Mesenchymal stem cell (in vitro differentiated cells and primary cell): ENCODE data around the gene APOA4.

ENCODE experiments used
- DNase-seq: peaks from one replicate; pipeline ENCODE4 v3.0.0-alpha.2; 2013
- H2AFZ ChIP-seq: one replicate; pipeline ENCODE4 v1.6.1; 2013; ENCODE audit warnings: low read depth, mild to moderate bottlenecking, control low read depth, inconsistent platforms, low read length, moderate library complexity
- H2AK5ac ChIP-seq: 2 replicates; pipeline ENCODE4 v1.6.1; 2013; ENCODE audit warnings: low read length, moderate library complexity, mild to moderate bottlenecking, inconsistent platforms; ENCODE audit not compliant: severe bottlenecking
- H2BK120ac ChIP-seq: one replicate; pipeline ENCODE4 v1.6.1; 2013; ENCODE audit warnings: low read depth, mild to moderate bottlenecking, inconsistent platforms, low read length, moderate library complexity
- H2BK12ac ChIP-seq, 2 experiments: one replicate each; pipeline ENCODE4 v1.6.1; 2013; ENCODE audit warnings: inconsistent platforms in 2 of 2, low read length in 2 of 2, mild to moderate bottlenecking in 2 of 2, moderate library complexity in 2 of 2, control low read depth in 1 of 2
- H2BK15ac ChIP-seq: one replicate; pipeline ENCODE4 v1.6.1; 2013; ENCODE audit warnings: mild to moderate bottlenecking, low read depth, inconsistent platforms; ENCODE audit not compliant: poor library complexity, severe bottlenecking
- H2BK5ac ChIP-seq: 2 replicates; pipeline ENCODE4 v1.6.1; 2013; ENCODE audit warnings: low read depth, mild to moderate bottlenecking, low read length, control low read depth, inconsistent platforms; ENCODE audit not compliant: poor library complexity, severe bottlenecking
- H3K14ac ChIP-seq, 2 experiments: one replicate each; pipeline ENCODE4 v1.6.1; 2013; ENCODE audit warnings: inconsistent platforms in 2 of 2, low read length in 2 of 2, control low read depth in 1 of 2, mild to moderate bottlenecking in 1 of 2, moderate library complexity in 1 of 2
- H3K18ac ChIP-seq, 2 experiments: one replicate each; pipeline ENCODE4 v1.6.1; 2013; ENCODE audit warnings: inconsistent platforms in 2 of 2, low read length in 2 of 2, control low read depth in 1 of 2, low read depth in 1 of 2, mild to moderate bottlenecking in 1 of 2
- H3K23ac ChIP-seq, 2 experiments: one replicate each; pipeline ENCODE4 v1.6.1; 2013; ENCODE audit warnings: inconsistent platforms in 2 of 2, low read length in 2 of 2, mild to moderate bottlenecking in 2 of 2, moderate library complexity in 2 of 2, control low read depth in 1 of 2
- H3K27ac ChIP-seq: 2 replicates; pipeline ENCODE4 v1.5.1; 2013; ENCODE audit warnings: mild to moderate bottlenecking, moderate library complexity, low read length, control low read depth, inconsistent platforms; ENCODE audit not compliant: poor library complexity, severe bottlenecking
- H3K27me3 ChIP-seq, 2 experiments: 2 replicates each; pipeline versions ENCODE4 v1.6.1 to v1.7.0; 2013; ENCODE audit warnings: low read length in 2 of 2, mild to moderate bottlenecking in 2 of 2, moderate library complexity in 2 of 2, control low read depth in 1 of 2, inconsistent platforms in 1 of 2; ENCODE audit not compliant: control insufficient read depth in 1 of 2, insufficient read depth in 1 of 2
- H3K36me3 ChIP-seq, 2 experiments: 2 replicates each; pipeline versions ENCODE4 v1.6.1 to v1.7.0; 2013; ENCODE audit warnings: low read length in 2 of 2, control low read depth in 1 of 2, inconsistent platforms in 1 of 2, low read depth in 1 of 2, mild to moderate bottlenecking in 1 of 2; ENCODE audit not compliant: insufficient read depth in 2 of 2, control insufficient read depth in 1 of 2
- H3K4ac ChIP-seq, 2 experiments: one replicate each; pipeline ENCODE4 v1.6.1; 2013; ENCODE audit warnings: inconsistent platforms in 2 of 2, low read length in 2 of 2, mild to moderate bottlenecking in 2 of 2, moderate library complexity in 2 of 2, control low read depth in 1 of 2, low read depth in 1 of 2
- H3K4me1 ChIP-seq: 2 replicates; pipeline ENCODE4 v1.6.1; 2013; ENCODE audit warnings: low read depth, low read length, control low read depth; ENCODE audit not compliant: control insufficient read depth, insufficient read depth
- H3K4me2 ChIP-seq: 2 replicates; pipeline ENCODE4 v1.6.1; 2013; ENCODE audit warnings: low read length, mild to moderate bottlenecking, inconsistent platforms; ENCODE audit not compliant: poor library complexity, severe bottlenecking
- H3K4me3 ChIP-seq, 2 experiments: 2 replicates each; pipeline versions ENCODE4 v1.5.1 to v1.7.0; 2013; ENCODE audit warnings: low read length in 2 of 2, mild to moderate bottlenecking in 2 of 2, control low read depth in 1 of 2, low read depth in 1 of 2; ENCODE audit not compliant: insufficient read depth in 1 of 2
- H3K79me1 ChIP-seq: replicated peaks from 2 replicates; pipeline ENCODE4 v1.6.1; 2013; ENCODE audit warnings: mild to moderate bottlenecking, control low read depth, low read length, inconsistent platforms; ENCODE audit not compliant: poor library complexity, severe bottlenecking
- H3K9ac ChIP-seq: 2 replicates; pipeline ENCODE4 v1.7.0; 2013; ENCODE audit warnings: mild to moderate bottlenecking, low read length, moderate library complexity
- H3K9me3 ChIP-seq: 2 replicates; pipeline ENCODE4 v1.7.0; 2013; ENCODE audit warnings: mild to moderate bottlenecking, low read length; ENCODE audit not compliant: control insufficient read depth
- H4K8ac ChIP-seq: one replicate; pipeline ENCODE4 v1.6.1; 2013; ENCODE audit warnings: inconsistent platforms, mild to moderate bottlenecking, low read length, moderate library complexity
- H4K91ac ChIP-seq: one replicate; pipeline ENCODE4 v1.6.1; 2013; ENCODE audit warnings: mild to moderate bottlenecking, low read length, inconsistent platforms
- WGBS: methylation state at CpG from one replicate; pipeline ENCODE4 v1.1.7; 2013; ENCODE audit warnings: mixed read lengths; 5-methylcytosine and 5-hydroxymethylcytosine counted together

The APOA4 gene

DNA sequence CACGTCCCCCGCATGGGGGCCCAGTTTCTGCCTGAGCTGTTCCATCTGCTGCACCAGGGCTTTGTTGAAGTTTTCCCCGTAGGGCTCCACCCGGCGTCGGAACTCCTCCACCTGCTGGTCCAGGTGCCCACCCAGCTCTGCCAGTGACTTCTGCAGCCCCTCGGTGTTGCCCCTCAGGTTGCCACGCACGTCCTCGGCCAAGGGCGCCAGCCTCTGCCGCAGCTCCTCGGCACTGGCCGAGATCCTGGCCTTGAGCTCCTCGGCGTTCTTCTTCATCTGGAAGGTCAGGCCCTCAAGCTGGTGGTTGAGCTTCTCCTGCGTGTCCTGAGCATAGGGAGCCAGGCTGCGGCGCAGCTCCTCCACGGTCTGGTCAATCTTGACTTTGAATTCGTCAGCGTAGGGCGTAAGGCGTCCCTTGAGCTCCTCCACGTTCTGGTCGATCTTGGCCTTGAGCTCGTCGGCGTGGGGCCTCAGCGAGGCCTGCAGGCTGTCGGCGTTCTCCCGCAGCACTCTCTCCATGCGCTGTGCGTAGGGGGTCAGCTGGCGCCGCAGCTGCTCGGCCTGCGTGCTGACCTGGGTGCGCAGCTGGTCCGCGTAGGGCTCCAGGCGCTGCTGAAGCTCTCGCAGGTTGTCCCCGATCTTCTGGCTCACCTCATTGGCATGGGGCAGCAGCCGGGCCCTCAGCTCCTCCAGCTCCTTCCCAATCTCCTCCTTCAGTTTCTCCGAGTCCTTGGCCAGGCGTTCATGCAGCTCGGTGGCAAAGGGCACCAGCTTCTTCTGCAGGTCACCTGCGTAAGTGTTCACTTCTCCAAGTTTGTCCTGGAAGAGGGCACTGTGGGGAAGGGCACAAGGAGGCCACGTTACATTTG, 1.8 kb downstream of the APOA4 start:
- H3K9ac ChIP-seq: no peak overlapping the region
- no peak overlapping the region for H3K27ac ChIP-seq
- no peak overlapping the region for H2AK5ac ChIP-seq
- no peak overlapping the region for H3K4me2 ChIP-seq
- no peak for DNase-seq
- H3K4me3 ChIP-seq: no peak overlapping the region
- H2BK12ac ChIP-seq: no peak overlapping the region
- no peaks in the 10 kb centered on the region for H3K79me1 ChIP-seq
- no peaks in the 10 kb centered on the region for H3K9me3 ChIP-seq
- H3K18ac ChIP-seq: no peak overlapping the region
- H3K27me3 ChIP-seq: peaks cover 0 to 24% of the 10 kb centered on the region in 2 experiments
- peaks cover 2% of the 10 kb centered on the region for H3K4me1 ChIP-seq
- WGBS: 95% methylated on average over 51 of the region's 51 CpGs
- H3K36me3 ChIP-seq: peaks cover 0 to 8% of the 10 kb centered on the region in 2 experiments
- no peak overlapping the region for H3K4ac ChIP-seq
- H3K23ac ChIP-seq: no peak overlapping the region
- no peak overlapping the region for H2BK5ac ChIP-seq
- no peak overlapping the region for H3K14ac ChIP-seq
- peak overlapping the region; percentile 18 for H4K91ac ChIP-seq
- no peak overlapping the region for H4K8ac ChIP-seq
- H2BK120ac ChIP-seq: no peak overlapping the region
- no peak overlapping the region for H2AFZ ChIP-seq
- H2BK15ac ChIP-seq: no peak overlapping the region

- Histone ChIP-seq H3K4ac (no peak overlapping the region), H3K4me2 (no peak overlapping the region), H3K9me3 (no peaks in the 10 kb centered on the region), H3K4me1 (peaks cover 2% of the 10 kb centered on the region), H3K23ac (no peak overlapping the region), H3K79me1 (no peaks in the 10 kb centered on the region), H2BK12ac (no peak overlapping the region), H3K36me3 (peaks cover 0 to 8% of the 10 kb centered on the region in 2 experiments), H4K8ac (no peak overlapping the region), H3K18ac (no peak overlapping the region), H2AK5ac (no peak overlapping the region), H3K4me3 (no peak overlapping the region), H3K9ac (no peak overlapping the region), H2BK5ac (no peak overlapping the region), H2BK15ac (no peak overlapping the region), H3K14ac (no peak overlapping the region), H3K27ac (no peak overlapping the region), H2AFZ (no peak overlapping the region), H4K91ac (no peak overlapping the region), H2BK120ac (no peak overlapping the region), H3K27me3 (peaks cover 0 to 26% of the 10 kb centered on the region in 2 experiments)
- WGBS: 93% methylated on average over 7 of the region's 9 CpGs
- no peak for DNase-seq
Observed at GRCh38 chr11:116819049-116819448, 4.1 kb downstream of the APOA4 start.

DNA sequence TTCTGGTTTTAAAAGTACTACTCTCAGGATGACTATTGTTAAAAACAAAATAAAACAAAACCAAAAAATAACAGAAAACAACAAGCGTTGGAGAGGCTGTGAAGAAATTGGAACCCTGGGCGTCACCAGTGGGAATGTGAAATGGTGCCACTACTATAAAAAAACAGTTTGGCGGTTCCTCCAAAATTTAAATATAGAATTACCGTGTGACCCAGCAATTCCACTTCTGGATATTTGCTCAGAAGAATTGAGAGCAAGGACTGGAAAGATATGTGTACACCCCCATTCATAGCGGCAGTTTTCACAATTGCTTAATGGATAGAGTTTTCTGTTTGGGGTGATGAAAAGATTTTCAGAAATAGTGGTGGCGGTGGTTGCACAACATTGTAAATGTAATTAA, 8.6 kb downstream of the APOA4 start:
- Histone ChIP-seq H3K4me2 (no peak overlapping the region), H3K4me1 (no peaks in the 10 kb centered on the region), H3K18ac (no peak overlapping the region), H4K91ac (no peak overlapping the region), H3K23ac (no peak overlapping the region), H3K27me3 (peaks cover 0 to 12% of the 10 kb centered on the region in 2 experiments), H4K8ac (no peak overlapping the region), H2AFZ (no peak overlapping the region), H3K4ac (no peak overlapping the region), H2BK15ac (no peak overlapping the region), H2BK12ac (no peak overlapping the region), H3K9me3 (no peaks in the 10 kb centered on the region), H2BK120ac (no peak overlapping the region), H3K4me3 (no peak overlapping the region), H3K9ac (no peak overlapping the region), H3K14ac (no peak overlapping the region), H2BK5ac (no peak overlapping the region), H3K27ac (no peak overlapping the region), H3K36me3 (no peaks in the 10 kb centered on the region), H3K79me1 (no peaks in the 10 kb centered on the region), H2AK5ac (no peak overlapping the region)
- 95% methylated on average over 5 of the region's 6 CpGs for WGBS
- no peak for DNase-seq

DNA sequence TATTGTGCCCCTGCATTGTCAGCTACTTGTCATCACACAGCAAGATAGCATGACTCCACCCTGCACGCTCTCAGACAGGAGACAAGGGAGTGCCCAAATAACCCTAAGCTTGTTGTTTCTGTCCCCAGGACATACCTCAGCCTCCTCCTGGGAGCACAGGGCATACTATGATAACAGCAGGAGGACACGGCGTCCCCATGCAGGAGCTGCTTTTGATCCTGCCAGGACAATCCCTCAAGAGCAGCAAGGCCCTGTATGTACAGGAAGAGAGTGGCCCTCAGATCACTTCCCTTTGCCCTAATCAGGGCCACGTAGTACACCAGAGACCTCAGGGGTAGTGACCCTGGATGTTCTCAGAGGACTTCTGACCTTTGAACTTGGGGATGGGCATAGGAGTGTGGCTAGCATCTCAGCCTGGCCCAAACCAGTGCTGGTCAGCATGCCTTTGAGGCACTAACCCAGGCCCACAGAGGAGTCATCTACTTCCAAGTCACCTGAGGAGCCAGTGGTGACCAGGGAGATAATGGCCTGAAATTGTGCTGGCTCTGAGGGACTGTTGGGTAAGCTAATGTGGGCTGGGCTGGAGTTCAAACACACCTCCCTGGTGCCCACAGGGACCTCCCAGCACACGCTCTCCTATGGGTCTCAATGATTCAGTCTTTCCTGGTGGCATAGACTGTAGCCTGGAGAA, 9.2 kb downstream of the APOA4 start:
- no peak overlapping the region for H3K14ac ChIP-seq
- H3K4me3 ChIP-seq: no peak overlapping the region
- H3K4ac ChIP-seq: no peak overlapping the region
- WGBS: 65% methylated on average over 4 of the region's 5 CpGs
- no peak for DNase-seq
- peaks cover 0 to 12% of the 10 kb centered on the region in 2 experiments for H3K27me3 ChIP-seq
- H4K91ac ChIP-seq: no peak overlapping the region
- no peak overlapping the region for H2BK12ac ChIP-seq
- no peaks in the 10 kb centered on the region for H3K36me3 ChIP-seq
- no peak overlapping the region for H3K9ac ChIP-seq
- no peak overlapping the region for H2BK120ac ChIP-seq
- no peak overlapping the region for H2AFZ ChIP-seq
- no peak overlapping the region for H2BK5ac ChIP-seq
- H3K4me2 ChIP-seq: no peak overlapping the region
- H3K23ac ChIP-seq: peak overlapping the region in 1 of 2 experiments; percentile 56
- H4K8ac ChIP-seq: no peak overlapping the region
- H2AK5ac ChIP-seq: no peak overlapping the region
- no peaks in the 10 kb centered on the region for H3K79me1 ChIP-seq
- H3K4me1 ChIP-seq: no peaks in the 10 kb centered on the region
- no peak overlapping the region for H3K18ac ChIP-seq
- no peak overlapping the region for H2BK15ac ChIP-seq
- H3K9me3 ChIP-seq: no peaks in the 10 kb centered on the region
- no peak overlapping the region for H3K27ac ChIP-seq
